CD14-positive monocyte (primary cell): ENCODE data around the gene ZNF774. TPM values are rescaled to one million over a fixed set of nuclear protein-coding genes. Genes with fewer than 3 reads are reported as not detected.

Experiments
- DNase-seq, 3 donors: peaks; one replicate each; pipeline ENCODE4 v3.0.0-alpha.2; 2011 to 2022
- H2AFZ ChIP-seq: 2 replicates; pipeline ENCODE4 v1.6.0; 2012; ENCODE audit warnings: mild to moderate bottlenecking, low read depth, low read length, inconsistent platforms; ENCODE audit not compliant: insufficient read depth, poor library complexity, severe bottlenecking
- H3K27ac ChIP-seq, 2 donors: 1 replicate in 1 of 2; 2 replicates in 1 of 2; pipeline ENCODE4 v1.5.1; 2012 to 2013; ENCODE audit warnings: low read length in 2 of 2, control low read depth in 1 of 2, inconsistent platforms in 1 of 2, low read depth in 1 of 2, mild to moderate bottlenecking in 1 of 2
- H3K27me3 ChIP-seq, 2 donors: one replicate each; pipeline versions ENCODE4 v1.6.0 to v1.6.1; 2011 to 2013; ENCODE audit warnings: low read length in 2 of 2; ENCODE audit not compliant: control insufficient read depth in 2 of 2, insufficient read depth in 2 of 2
- H3K36me3 ChIP-seq, 2 donors: replicated peaks in 1 of 2; 1 replicate in 1 of 2; 2 replicates in 1 of 2; pipeline versions ENCODE4 v1.5.1 to v1.6.1; 2012 to 2013; ENCODE audit warnings: low read length in 2 of 2, control low read depth in 1 of 2, inconsistent platforms in 1 of 2, mild to moderate bottlenecking in 1 of 2; ENCODE audit not compliant: insufficient read depth in 2 of 2, control insufficient read depth in 1 of 2
- H3K4me1 ChIP-seq, 2 donors: 1 replicate in 1 of 2; 2 replicates in 1 of 2; pipeline versions ENCODE4 v1.5.1 to v1.6.1; 2012 to 2013; ENCODE audit warnings: low read length in 2 of 2, control low read depth in 1 of 2, inconsistent platforms in 1 of 2, mild to moderate bottlenecking in 1 of 2, moderate library complexity in 1 of 2; ENCODE audit not compliant: insufficient read depth in 2 of 2, control insufficient read depth in 1 of 2
- H3K4me2 ChIP-seq: replicated peaks from 2 replicates; pipeline ENCODE3; 2012; ENCODE audit warnings: low read length, moderate library complexity, mild to moderate bottlenecking; ENCODE audit not compliant: poor library complexity, severe bottlenecking; ENCODE audit errors: extremely low read depth
- H3K4me3 ChIP-seq, 3 experiments: fragments of 200-600 bp in 1 of 3; sonication (generic) in 1 of 3; replicated peaks in 1 of 3; 1 replicate in 2 of 3; 2 replicates in 1 of 3; pipeline ENCODE4 v1.5.1; 2011 to 2013; ENCODE audit warnings: low read length in 3 of 3, mild to moderate bottlenecking in 3 of 3, control low read depth in 2 of 3, low read depth in 2 of 3, inconsistent platforms in 1 of 3, moderate library complexity in 1 of 3
- H3K79me2 ChIP-seq: 2 replicates; pipeline ENCODE4 v1.6.0; 2012; ENCODE audit warnings: mild to moderate bottlenecking, control low read depth, inconsistent platforms, low read length, moderate library complexity; ENCODE audit not compliant: insufficient read depth
- H3K9ac ChIP-seq: 2 replicates; pipeline ENCODE4 v1.6.0; 2017; ENCODE audit warnings: low read length, mild to moderate bottlenecking; ENCODE audit not compliant: insufficient read depth, poor library complexity, severe bottlenecking
- H3K9me3 ChIP-seq, 2 donors: replicated peaks in 1 of 2; 1 replicate in 1 of 2; 2 replicates in 1 of 2; pipeline versions ENCODE4 v1.5.1 to v1.6.1; 2012 to 2013; ENCODE audit warnings: low read length in 2 of 2, control low read depth in 1 of 2; ENCODE audit not compliant: control insufficient read depth in 1 of 2, insufficient read depth in 1 of 2
- H4K20me1 ChIP-seq: 2 replicates; pipeline ENCODE4 v1.6.0; 2012; ENCODE audit warnings: mild to moderate bottlenecking, low read length, control low read depth, moderate library complexity; ENCODE audit not compliant: insufficient read depth
- H3K27ac Mint-ChIP-seq, 7 donors: one replicate each; pipeline ENCODE4 v1.8.0; 2020; ENCODE audit warnings: mild to moderate bottlenecking in 7 of 7, mixed read lengths in 7 of 7, moderate library complexity in 6 of 7, inconsistent platforms in 2 of 7
- H3K27me3 Mint-ChIP-seq, 3 donors: one replicate each; pipeline ENCODE4 v1.8.0; 2021 to 2022; ENCODE audit warnings: low read depth in 3 of 3, mild to moderate bottlenecking in 3 of 3, mixed read lengths in 3 of 3, moderate library complexity in 3 of 3, inconsistent platforms in 1 of 3
- H3K36me3 Mint-ChIP-seq, 2 donors: one replicate each; pipeline ENCODE4 v1.8.0; 2020; ENCODE audit warnings: mixed read lengths in 2 of 2, inconsistent platforms in 1 of 2, mild to moderate bottlenecking in 1 of 2
- H3K4me1 Mint-ChIP-seq: one replicate; pipeline ENCODE4 v1.8.0; 2020; ENCODE audit warnings: mild to moderate bottlenecking, mixed read lengths
- H3K4me3 Mint-ChIP-seq, 2 donors: one replicate each; pipeline ENCODE4 v1.8.0; 2020; ENCODE audit warnings: mild to moderate bottlenecking in 2 of 2, mixed read lengths in 2 of 2, moderate library complexity in 1 of 2
- H3K9me3 Mint-ChIP-seq, 7 donors: one replicate each; pipeline ENCODE4 v1.8.0; 2020 to 2022; ENCODE audit warnings: mixed read lengths in 7 of 7, mild to moderate bottlenecking in 6 of 7, moderate library complexity in 6 of 7, inconsistent platforms in 2 of 7
- WGBS: methylation state at CpG from one replicate; pipeline ENCODE4 v1.1.5; 2013; ENCODE audit warnings: missing lambda C conversion rate; ENCODE audit not compliant: insufficient coverage; 5-methylcytosine and 5-hydroxymethylcytosine counted together
- intact Hi-C, 2 donors: fragments of 100-400 bp; cut with micrococcal nuclease; formaldehyde crosslinking; loops; one replicate each; pipeline versions ENCODE4 v1.15.0 to v1.15.1; 2023
- polyA plus RNA-seq, 3 donors: library from polyadenylated mRNA; depleted of rRNA in 1 of 3; unstranded in 2 of 3; stranded (reverse) in 1 of 3; fragments of 300-500 nt in 2 of 3; fragments of >200 nt in 1 of 3; fragmentation: Illumina TruSeq in 2 of 3; gene quantifications; 1 replicate in 2 of 3; 2 replicates in 1 of 3; pipeline ENCODE4 v1.2.3, GENCODE V29; 2012 to 2021
- TF ChIP-seq, protein P1 (sequence below): fragments of 200-600 bp; IDR thresholded peaks from one replicate; pipeline ENCODE4 v1.8.0; 2022; ENCODE audit warnings: antibody characterized with exemption, mild to moderate bottlenecking

The ZNF774 gene
- polyA plus RNA-seq, 3 donors = 0.12 to 0.23 TPM; not detected in 1

DNA sequence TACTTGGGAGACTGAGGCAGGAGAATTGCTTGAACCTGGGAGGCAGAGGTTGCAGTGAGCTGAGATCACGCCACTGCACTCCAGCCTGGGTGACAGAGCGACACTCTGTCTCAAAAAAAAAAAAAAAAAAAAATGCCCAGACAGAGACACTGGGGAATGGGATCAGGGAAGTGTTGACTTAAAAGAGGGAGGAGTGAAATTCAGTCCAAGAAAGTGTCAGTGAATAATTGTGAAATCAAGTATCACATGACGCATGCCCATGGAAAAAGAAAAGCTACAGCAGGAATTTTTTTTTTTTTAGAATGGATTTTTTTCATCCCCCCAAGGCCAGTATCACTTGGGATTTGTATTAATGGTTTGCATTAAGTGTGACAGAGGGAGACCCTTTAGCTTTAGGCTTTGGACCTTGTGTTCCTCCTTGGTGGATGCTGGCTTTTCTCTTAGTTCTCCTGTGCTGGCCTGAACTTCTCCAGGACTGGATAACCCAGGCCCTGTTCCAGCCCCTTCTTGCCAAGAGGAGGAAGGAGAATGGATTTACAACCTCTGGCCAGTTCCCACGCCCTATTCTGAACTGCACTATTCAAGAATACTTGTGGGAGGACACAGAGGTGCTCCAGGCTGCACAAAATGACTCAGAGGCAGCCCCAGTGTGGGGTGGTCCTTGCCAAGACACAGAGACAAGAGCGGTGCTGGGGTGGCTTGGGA is 36.7 kb upstream of the ZNF774 start:
- H3K36me3 Mint-ChIP-seq = no peaks in the 10 kb centered on the region
- DNase-seq = no peak
- Histone ChIP-seq H3K4me3 (no peak overlapping the region), H3K4me1 (peaks cover 9% of the 10 kb centered on the region in 2 donors), H3K27me3 (no peaks in the 10 kb centered on the region), H4K20me1 (no peaks in the 10 kb centered on the region), H3K9ac (no peak overlapping the region), H3K36me3 (no peaks in the 10 kb centered on the region), H3K9me3 (no peaks in the 10 kb centered on the region), H3K27ac (no peak overlapping the region), H3K4me2 (no peak overlapping the region), H2AFZ (no peak overlapping the region), H3K79me2 (no peaks in the 10 kb centered on the region)
- peak overlapping the region in 2 of 7 donors; percentile 32 to 41 for H3K27ac Mint-ChIP-seq
- TF ChIP-seq, protein P1, sequence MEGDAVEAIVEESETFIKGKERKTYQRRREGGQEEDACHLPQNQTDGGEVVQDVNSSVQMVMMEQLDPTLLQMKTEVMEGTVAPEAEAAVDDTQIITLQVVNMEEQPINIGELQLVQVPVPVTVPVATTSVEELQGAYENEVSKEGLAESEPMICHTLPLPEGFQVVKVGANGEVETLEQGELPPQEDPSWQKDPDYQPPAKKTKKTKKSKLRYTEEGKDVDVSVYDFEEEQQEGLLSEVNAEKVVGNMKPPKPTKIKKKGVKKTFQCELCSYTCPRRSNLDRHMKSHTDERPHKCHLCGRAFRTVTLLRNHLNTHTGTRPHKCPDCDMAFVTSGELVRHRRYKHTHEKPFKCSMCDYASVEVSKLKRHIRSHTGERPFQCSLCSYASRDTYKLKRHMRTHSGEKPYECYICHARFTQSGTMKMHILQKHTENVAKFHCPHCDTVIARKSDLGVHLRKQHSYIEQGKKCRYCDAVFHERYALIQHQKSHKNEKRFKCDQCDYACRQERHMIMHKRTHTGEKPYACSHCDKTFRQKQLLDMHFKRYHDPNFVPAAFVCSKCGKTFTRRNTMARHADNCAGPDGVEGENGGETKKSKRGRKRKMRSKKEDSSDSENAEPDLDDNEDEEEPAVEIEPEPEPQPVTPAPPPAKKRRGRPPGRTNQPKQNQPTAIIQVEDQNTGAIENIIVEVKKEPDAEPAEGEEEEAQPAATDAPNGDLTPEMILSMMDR = no peak
- WGBS = no CpG with 5 or more reads among the region's 5 CpGs
- H3K4me1 Mint-ChIP-seq = peaks cover 13% of the 10 kb centered on the region
- intact Hi-C loops = no loop called here
- H3K9me3 Mint-ChIP-seq = no peaks in the 10 kb centered on the region
- H3K4me3 Mint-ChIP-seq = no peak overlapping the region
- H3K27me3 Mint-ChIP-seq = peaks cover 0 to 5% (median 4%) of the 10 kb centered on the region in 3 donors

- H3K4me3 ChIP-seq = no peak overlapping the region
- H3K4me1 ChIP-seq = peaks cover 6 to 7% of the 10 kb centered on the region in 2 donors
- Mint-ChIP-seq H3K9me3 (no peaks in the 10 kb centered on the region), H3K27ac (no peak overlapping the region), H3K4me3 (no peak overlapping the region), H3K4me1 (peaks cover 9% of the 10 kb centered on the region), H3K27me3 (peaks cover 0 to 5% (median 4%) of the 10 kb centered on the region in 3 donors), H3K36me3 (no peaks in the 10 kb centered on the region)
- no peak overlapping the region for H3K9ac ChIP-seq
- no peaks in the 10 kb centered on the region for H3K36me3 ChIP-seq
- no peaks in the 10 kb centered on the region for H4K20me1 ChIP-seq
- TF ChIP-seq, protein P1 = no peak
- WGBS = 100% methylated on average over 2 of the region's 4 CpGs
- intact Hi-C loops = no loop called here
- H3K27me3 ChIP-seq = no peaks in the 10 kb centered on the region
- no peaks in the 10 kb centered on the region for H3K79me2 ChIP-seq
- H3K4me2 ChIP-seq = no peak overlapping the region
- no peaks in the 10 kb centered on the region for H3K9me3 ChIP-seq
- H2AFZ ChIP-seq = no peak overlapping the region
- no peak for DNase-seq
- no peak overlapping the region for H3K27ac ChIP-seq
Observed at GRCh38 chr15:90316139-90316538, 35.9 kb upstream of the ZNF774 start.
